ENCODE results near the gene TMPRSS3.
A peak's percentile ranks its signal among the peaks of the same experiment; 100 is the strongest.

TMPRSS3 gene

GRCh38 chr21:42398436-42399028 lies 2.7 kb upstream of the TMPRSS3 start:
- TF ChIP-seq CTCF (IDR thresholded peaks at IDR 0.05; ENCODE audit: insufficient read depth, low read depth, low read length, missing control alignments) = no peak
- no peak for DNase-seq (ENCODE audit: low read depth)
- H3K4me3 ChIP-seq (ENCODE audit: low read length) = no peak overlapping the region

- no peak overlapping the region for H3K4me3 ChIP-seq (ENCODE audit: low read length)
- no peak for DNase-seq (ENCODE audit: low read depth)
- no peak for TF ChIP-seq CTCF (IDR thresholded peaks at IDR 0.05; ENCODE audit: insufficient read depth, low read depth, low read length, missing control alignments)
These were observed 2.0 kb upstream of the TMPRSS3 start for GRCh38 chr21:42397746-42398394.

- no peak for TF ChIP-seq CTCF (IDR thresholded peaks at IDR 0.05; ENCODE audit: insufficient read depth, low read depth, low read length, missing control alignments)
- H3K4me3 ChIP-seq (ENCODE audit: low read length) = no peak overlapping the region
- no peak for DNase-seq (ENCODE audit: low read depth)
These were observed 1.2 kb upstream of the TMPRSS3 start for GRCh38 chr21:42396799-42397745.

GRCh38 chr21:42395302-42395701 lies 550 bp downstream of the TMPRSS3 start:
- no peak for TF ChIP-seq CTCF (IDR thresholded peaks at IDR 0.05; ENCODE audit: insufficient read depth, low read depth, low read length, missing control alignments)
- H3K4me3 ChIP-seq (ENCODE audit: low read length) = no peak overlapping the region
- no peak for DNase-seq (ENCODE audit: low read depth)

- TF ChIP-seq CTCF (IDR thresholded peaks at IDR 0.05; ENCODE audit: insufficient read depth, low read depth, low read length, missing control alignments) = no peak
- DNase-seq (ENCODE audit: low read depth) = no peak
- no peak overlapping the region for H3K4me3 ChIP-seq (ENCODE audit: low read length)
These were observed 2.4 kb downstream of the TMPRSS3 start for GRCh38 chr21:42393443-42393950.

- TF ChIP-seq CTCF (IDR thresholded peaks at IDR 0.05; ENCODE audit: insufficient read depth, low read depth, low read length, missing control alignments) = no peak
- peak; percentile 26 for DNase-seq (ENCODE audit: low read depth)
These were observed 3.0 kb downstream of the TMPRSS3 start for GRCh38 chr21:42392731-42393442.

More at GRCh38 chr21:42392731-42393442, 3.0 kb downstream of the TMPRSS3 start:
- H3K4me3 ChIP-seq (ENCODE audit: low read length) = no peak overlapping the region
